Activated CD8-positive, alpha-beta memory T cell treated with anti-CD3 and anti-CD28 coated beads for 4 hours (primary cell): Measurements from ENCODE around the gene MAP3K6.

Experiments used
- DNase-seq, 2 donors: peaks; one replicate each; pipeline ENCODE4 v3.0.0-alpha.2; 2020; ENCODE audit warnings: low read depth in 2 of 2

MAP3K6 gene

GRCh38 chr1:27338751-27339150 is 28.0 kb downstream of the MAP3K6 start:
- no peak for DNase-seq

GRCh38 chr1:27336756-27337155 is 30.0 kb downstream of the MAP3K6 start:
- no peak for DNase-seq

- DNase-seq: no peak
Measured at GRCh38 chr1:27335506-27336422, 31.0 kb downstream of the MAP3K6 start.

GRCh38 chr1:27333717-27334279 is 33.0 kb downstream of the MAP3K6 start:
- DNase-seq: no peak

- no peak for DNase-seq
Measured at GRCh38 chr1:27332536-27333281, 34.1 kb downstream of the MAP3K6 start.

- DNase-seq: no peak
Measured at GRCh38 chr1:27331922-27332321, 34.8 kb downstream of the MAP3K6 start.

- DNase-seq: no peak
Measured at GRCh38 chr1:27331426-27331825, 35.3 kb downstream of the MAP3K6 start.

GRCh38 chr1:27330786-27331185 is 36.0 kb downstream of the MAP3K6 start:
- no peak for DNase-seq

- no peak for DNase-seq
Measured at GRCh38 chr1:27327964-27328363, 38.8 kb downstream of the MAP3K6 start.

GRCh38 chr1:27325286-27325685 is 41.5 kb downstream of the MAP3K6 start:
- DNase-seq: no peak

- no peak for DNase-seq
Measured at GRCh38 chr1:27322569-27323240, 44.1 kb downstream of the MAP3K6 start.

- peak; percentile 95 for DNase-seq
Measured at GRCh38 chr1:27321813-27322568, 44.8 kb downstream of the MAP3K6 start, which contains the start of gene TMEM222. TMEM222 (plus strand) TSS chr1:27322163; CDS start chr1:27322198, 35 bp downstream.

GRCh38 chr1:27318596-27318995 is 48.2 kb downstream of the MAP3K6 start:
- no peak for DNase-seq

- DNase-seq: no peak
Measured at GRCh38 chr1:27318136-27318535, 48.6 kb downstream of the MAP3K6 start.

- no peak for DNase-seq
Measured at GRCh38 chr1:27316860-27317259, 49.9 kb downstream of the MAP3K6 start.

GRCh38 chr1:27314737-27315136 is 52.0 kb downstream of the MAP3K6 start:
- DNase-seq: no peak

- no peak for DNase-seq
Measured at GRCh38 chr1:27314169-27314568, 52.6 kb downstream of the MAP3K6 start.

GRCh38 chr1:27307874-27308598 is 58.7 kb downstream of the MAP3K6 start:
- no peak for DNase-seq

GRCh38 chr1:27306892-27307761 is 59.6 kb downstream of the MAP3K6 start:
- no peak for DNase-seq
